K562 (cell line): Measurements from ENCODE around the gene ATG4D. TPM values are rescaled to one million over a fixed set of nuclear protein-coding genes. Genes with fewer than 3 reads are reported as not detected.

Experiments
- BCL6 ChIP-seq: fragments of 250-450 bp; sonication (Bioruptor Pico); IDR thresholded peaks from 2 replicates; pipeline ENCODE4 v1.4.0; 2020
- BRD4 ChIP-seq: fragments of 200-600 bp; sonication (generic); IDR thresholded peaks from 2 replicates; pipeline ENCODE4 v1.6.1; 2017; ENCODE audit warnings: inconsistent platforms
- ELF2 ChIP-seq: fragments of 250-450 bp; sonication (Bioruptor Pico); IDR thresholded peaks from 2 replicates; pipeline ENCODE4 v1.5.0; 2021; ENCODE audit warnings: mild to moderate bottlenecking
- ELK1 ChIP-seq: sonication (generic); formaldehyde crosslinking; IDR thresholded peaks from 2 replicates; pipeline ENCODE4 v1.8.1; 2022; ENCODE audit warnings: missing genetic modification reagents
- FIP1L1 ChIP-seq: fragments of 200-400 bp; formaldehyde crosslinking; IDR thresholded peaks from 2 replicates; pipeline ENCODE4 v1.6.1; 2018; ENCODE audit warnings: mild to moderate bottlenecking, low read depth, low read length; ENCODE audit not compliant: poor library complexity, severe bottlenecking
- HNRNPK ChIP-seq: fragments of 200-400 bp; formaldehyde crosslinking; IDR thresholded peaks from one replicate; pipeline ENCODE4 v1.6.1; 2018; ENCODE audit warnings: mild to moderate bottlenecking, low read depth, low read length; ENCODE audit not compliant: poor library complexity, severe bottlenecking
- HSF4 ChIP-seq: fragments of 250-450 bp; sonication (Bioruptor Pico); IDR thresholded peaks from 2 replicates; pipeline ENCODE4 v2.1.2; 2022; ENCODE audit warnings: mild to moderate bottlenecking, moderate library complexity, borderline replicate concordance
- IRF9 ChIP-seq: fragments of 450-650 bp; IDR thresholded peaks from 2 replicates; pipeline ENCODE4 v1.6.1; 2016; ENCODE audit warnings: missing biosample characterization, missing genetic modification characterization
- MBD2 ChIP-seq: sonication (generic); IDR thresholded peaks from 2 replicates; pipeline ENCODE4 v1.6.1; 2016; ENCODE audit warnings: low read depth, borderline replicate concordance
- MCM3 ChIP-seq: fragments of 450-650 bp; IDR thresholded peaks from 2 replicates; pipeline ENCODE4 v1.6.1; 2016
- NFXL1 ChIP-seq: fragments of 450-650 bp; formaldehyde crosslinking; IDR thresholded peaks from 2 replicates; pipeline ENCODE4 v1.4.0; 2021; ENCODE audit warnings: mild to moderate bottlenecking
- PCBP2 ChIP-seq: fragments of 200-400 bp; formaldehyde crosslinking; IDR thresholded peaks from 2 replicates; pipeline ENCODE4 v1.6.1; 2018; ENCODE audit warnings: low read length, low read depth, mild to moderate bottlenecking, moderate library complexity; ENCODE audit not compliant: poor library complexity, severe bottlenecking
- PTRF ChIP-seq: fragments of 450-650 bp; IDR thresholded peaks from 2 replicates; pipeline ENCODE4 v1.6.1; 2016; ENCODE audit warnings: mild to moderate bottlenecking, missing genetic modification characterization, missing compliant biosample characterization
- RCOR1 ChIP-seq, 2 experiments: IDR thresholded peaks; 2 replicates each; pipeline ENCODE4 v1.6.1; 2012; ENCODE audit warnings: low read depth in 2 of 2, low read length in 2 of 2, borderline replicate concordance in 1 of 2, improper control_type of control experiment in 1 of 2
- SMAD1 ChIP-seq: fragments of 150-350 bp; IDR thresholded peaks from 2 replicates; pipeline ENCODE4 v1.6.1; 2014; ENCODE audit warnings: low read length, low read depth; ENCODE audit not compliant: partially characterized antibody
- SRSF9 ChIP-seq: fragments of 200-400 bp; formaldehyde crosslinking; IDR thresholded peaks from 2 replicates; pipeline ENCODE4 v1.6.1; 2017; ENCODE audit warnings: low read depth, low read length, borderline replicate concordance
- STAT5B ChIP-seq: fragments of 250-450 bp; sonication (Bioruptor Pico); IDR thresholded peaks from 2 replicates; pipeline ENCODE4 v1.8.0; 2021; ENCODE audit warnings: mild to moderate bottlenecking, inconsistent platforms
- TAF15 ChIP-seq: fragments of 200-400 bp; formaldehyde crosslinking; IDR thresholded peaks from 2 replicates; pipeline ENCODE4 v1.6.1; 2017; ENCODE audit warnings: mild to moderate bottlenecking, low read depth, low read length, moderate library complexity
- TARDBP ChIP-seq: fragments of 450-650 bp; IDR thresholded peaks from 2 replicates; pipeline ENCODE4 v1.6.1; 2016
- TEAD1 ChIP-seq, 2 experiments: fragments of 450-650 bp in 1 of 2; sonication (generic) in 1 of 2; formaldehyde crosslinking; IDR thresholded peaks; 2 replicates each; pipeline versions ENCODE4 v1.4.0 to v1.8.0; 2020 to 2022; ENCODE audit warnings: mild to moderate bottlenecking in 2 of 2, missing genetic modification reagents in 1 of 2
- TGIF2 ChIP-seq: sonication (generic); formaldehyde crosslinking; IDR thresholded peaks from 2 replicates; pipeline ENCODE4 v1.8.1; 2022; ENCODE audit warnings: mild to moderate bottlenecking, missing genetic modification reagents, moderate library complexity
- USF1 ChIP-seq: sonication (generic); formaldehyde crosslinking; IDR thresholded peaks from 2 replicates; pipeline ENCODE4 v1.9.0; 2022; ENCODE audit warnings: mild to moderate bottlenecking, missing genetic modification reagents
- ZBTB8A ChIP-seq: fragments of 450-650 bp; IDR thresholded peaks from 2 replicates; pipeline ENCODE4 v1.6.1; 2018; ENCODE audit warnings: mild to moderate bottlenecking, moderate library complexity; ENCODE audit not compliant: partially characterized antibody
- ZC3H4 ChIP-seq: sonication (generic); formaldehyde crosslinking; IDR thresholded peaks from 2 replicates; pipeline ENCODE4 v1.9.0; 2021; ENCODE audit warnings: missing genetic modification reagents, borderline replicate concordance
- ZNF175 ChIP-seq: fragments of 200-800 bp; sonication (Bioruptor generic); IDR thresholded peaks from 2 replicates; pipeline ENCODE4 v1.6.1; 2016; ENCODE audit warnings: low read depth, mild to moderate bottlenecking, missing genetic modification characterization, missing compliant biosample characterization
- ZNF696 ChIP-seq: fragments of 250-450 bp; sonication (Bioruptor Pico); conservative IDR thresholded peaks from 2 replicates; pipeline ENCODE4 v1.4.0; 2020; ENCODE audit warnings: mild to moderate bottlenecking, moderate library complexity
- ZNF717 ChIP-seq: fragments of 250-450 bp; sonication (Bioruptor Pico); IDR thresholded peaks from 2 replicates; pipeline ENCODE4 v1.5.0; 2021
- ZNF830 ChIP-seq: fragments of 250-450 bp; sonication (Bioruptor Pico); IDR thresholded peaks from 2 replicates; pipeline ENCODE4 v1.5.0; 2021; ENCODE audit warnings: mild to moderate bottlenecking
- polyA plus RNA-seq, 8 experiments: library from polyadenylated mRNA; depleted of rRNA in 4 of 8; stranded (reverse) in 5 of 8; unstranded in 3 of 8; fragments of >200 nt; fragmentation: Nextera tagmentation in 2 of 8; fragmentation: Illumina TruSeq in 1 of 8; extraction: Ambion mirVana in 2 of 8; extraction: Trizol in 1 of 8; gene quantifications; 2 replicates each; pipeline versions ENCODE4 v1.2.1 to v1.2.3, GENCODE V29; 2011 to 2014; ENCODE audit warnings: inconsistent platforms in 1 of 8, missing spikeins in 1 of 8
- total RNA-seq, 7 experiments: library from RNA; depleted of rRNA in 6 of 7; stranded (reverse); fragments of >200 nt in 6 of 7; fragmentation: Illumina TruSeq in 2 of 7; extraction: Trizol in 2 of 7; gene quantifications; 2 replicates each; pipeline versions ENCODE4 v1.2.1 to v1.2.3, GENCODE V29; 2011 to 2021; ENCODE audit warnings: low replicate concordance in 1 of 7

The ATG4D gene
- total and polyA plus RNA-seq, 9 of the 15 experiments (the other 6 are each of a cell fraction or from before 2014, with no cell fraction given): 0.51 to 66.1 (median 22.9) TPM

GRCh38 chr19:10503002-10503789 lies 40.5 kb upstream of the ATG4D start, which contains the start of gene KEAP1 (continued):
- TF ChIP-seq RCOR1 (IDR thresholded peaks at IDR 0.05; ENCODE audit: borderline replicate concordance in 1 of 2, low read depth in 2 of 2, low read length in 2 of 2) (no peak), MBD2 (no peak), ZNF175 (CRISPR knock-in tag) (0 out of 2 replicates have a peak, but pooled peaks have one; percentile 35), TEAD1 (CRISPR knock-in tag; IDR thresholded peaks at IDR 0.05) (no peak), SMAD1 (no peak), STAT5B (CRISPR knock-in tag) (no peak), SRSF9 (no peak), TGIF2 (CRISPR knock-in tag) (0 out of 2 replicates have a peak, but pooled peaks have one; percentile 86), BRD4 (peak; percentile 85), HNRNPK (no peak), ELK1 (CRISPR knock-in tag) (no peak; the same call in 1 of the 2 replicates), PTRF (tag) (no peak), ZNF830 (CRISPR knock-in tag) (no peak), TAF15 (no peak), MCM3 (no peak), ZNF717 (CRISPR knock-in tag) (no peak), IRF9 (tag) (no peak; the same call in 1 of the 2 replicates), BCL6 (CRISPR knock-in tag) (no peak), ZBTB8A (no peak), HSF4 (CRISPR knock-in tag) (no peak), ELF2 (CRISPR knock-in tag) (no peak; the same call in 1 of the 2 replicates), NFXL1 (CRISPR knock-in tag) (no peak), FIP1L1 (peak; percentile 15), USF1 (CRISPR knock-in tag) (no peak), ZNF696 (no peak), ZC3H4 (CRISPR knock-in tag) (peak; percentile 82), TARDBP (no peak), PCBP2 (no peak)
